Measurements from ENCODE around the gene ANXA6.

ANXA6 gene

DNA sequence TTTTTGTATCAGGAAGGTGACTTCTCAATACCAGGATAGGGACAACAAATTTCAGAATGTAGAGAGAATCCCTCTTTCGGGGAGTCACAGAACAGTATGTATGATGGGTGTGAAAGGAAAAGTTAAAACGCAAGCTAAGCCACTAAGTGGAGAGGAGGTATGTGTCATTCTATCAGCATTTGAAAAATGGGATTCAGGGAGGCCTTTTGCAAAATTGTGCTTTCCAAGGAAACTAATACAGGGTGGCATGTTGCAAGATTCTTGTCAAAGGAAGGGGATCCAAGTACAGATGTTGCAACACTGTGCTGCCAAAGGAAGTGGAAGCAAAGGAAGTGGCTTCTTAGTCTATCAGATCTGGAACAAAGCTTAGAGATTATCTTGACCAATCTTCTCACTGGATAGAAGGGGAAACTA lies 64.1 kb downstream of the ANXA6 start:
- TF ChIP-seq, protein P1, sequence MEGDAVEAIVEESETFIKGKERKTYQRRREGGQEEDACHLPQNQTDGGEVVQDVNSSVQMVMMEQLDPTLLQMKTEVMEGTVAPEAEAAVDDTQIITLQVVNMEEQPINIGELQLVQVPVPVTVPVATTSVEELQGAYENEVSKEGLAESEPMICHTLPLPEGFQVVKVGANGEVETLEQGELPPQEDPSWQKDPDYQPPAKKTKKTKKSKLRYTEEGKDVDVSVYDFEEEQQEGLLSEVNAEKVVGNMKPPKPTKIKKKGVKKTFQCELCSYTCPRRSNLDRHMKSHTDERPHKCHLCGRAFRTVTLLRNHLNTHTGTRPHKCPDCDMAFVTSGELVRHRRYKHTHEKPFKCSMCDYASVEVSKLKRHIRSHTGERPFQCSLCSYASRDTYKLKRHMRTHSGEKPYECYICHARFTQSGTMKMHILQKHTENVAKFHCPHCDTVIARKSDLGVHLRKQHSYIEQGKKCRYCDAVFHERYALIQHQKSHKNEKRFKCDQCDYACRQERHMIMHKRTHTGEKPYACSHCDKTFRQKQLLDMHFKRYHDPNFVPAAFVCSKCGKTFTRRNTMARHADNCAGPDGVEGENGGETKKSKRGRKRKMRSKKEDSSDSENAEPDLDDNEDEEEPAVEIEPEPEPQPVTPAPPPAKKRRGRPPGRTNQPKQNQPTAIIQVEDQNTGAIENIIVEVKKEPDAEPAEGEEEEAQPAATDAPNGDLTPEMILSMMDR (IDR thresholded peaks at IDR 0.05; ENCODE audit: insufficient read depth, low read depth, low read length, missing control alignments) = peak; percentile 20
- peak; percentile 49 for DNase-seq (ENCODE audit: low read depth)
- H3K4me3 ChIP-seq (ENCODE audit: low read depth, low read length) = peak overlapping the region; percentile 52

- TF ChIP-seq, protein P1 (IDR thresholded peaks at IDR 0.05; ENCODE audit: insufficient read depth, low read depth, low read length, missing control alignments) = no peak
- DNase-seq (ENCODE audit: low read depth) = no peak
- H3K4me3 ChIP-seq (ENCODE audit: low read depth, low read length) = no peak overlapping the region; the same call in 1 of the 2 replicates
Measured at GRCh38 chr5:151092762-151093161, 64.8 kb downstream of the ANXA6 start.

GRCh38 chr5:151089726-151090125 lies 67.9 kb downstream of the ANXA6 start:
- H3K4me3 ChIP-seq (ENCODE audit: low read depth, low read length) = no peak overlapping the region
- TF ChIP-seq, protein P1 (IDR thresholded peaks at IDR 0.05; ENCODE audit: insufficient read depth, low read depth, low read length, missing control alignments) = no peak
- DNase-seq (ENCODE audit: low read depth) = no peak

GRCh38 chr5:151088986-151089385 lies 68.6 kb downstream of the ANXA6 start:
- no peak for DNase-seq (ENCODE audit: low read depth)
- TF ChIP-seq, protein P1 (IDR thresholded peaks at IDR 0.05; ENCODE audit: insufficient read depth, low read depth, low read length, missing control alignments) = no peak
- no peak overlapping the region for H3K4me3 ChIP-seq (ENCODE audit: low read depth, low read length)

GRCh38 chr5:151087486-151087885 lies 70.1 kb downstream of the ANXA6 start:
- DNase-seq (ENCODE audit: low read depth) = no peak
- peak overlapping the region; percentile 92 for H3K4me3 ChIP-seq (ENCODE audit: low read depth, low read length)
- TF ChIP-seq, protein P1 (IDR thresholded peaks at IDR 0.05; ENCODE audit: insufficient read depth, low read depth, low read length, missing control alignments) = no peak

DNA sequence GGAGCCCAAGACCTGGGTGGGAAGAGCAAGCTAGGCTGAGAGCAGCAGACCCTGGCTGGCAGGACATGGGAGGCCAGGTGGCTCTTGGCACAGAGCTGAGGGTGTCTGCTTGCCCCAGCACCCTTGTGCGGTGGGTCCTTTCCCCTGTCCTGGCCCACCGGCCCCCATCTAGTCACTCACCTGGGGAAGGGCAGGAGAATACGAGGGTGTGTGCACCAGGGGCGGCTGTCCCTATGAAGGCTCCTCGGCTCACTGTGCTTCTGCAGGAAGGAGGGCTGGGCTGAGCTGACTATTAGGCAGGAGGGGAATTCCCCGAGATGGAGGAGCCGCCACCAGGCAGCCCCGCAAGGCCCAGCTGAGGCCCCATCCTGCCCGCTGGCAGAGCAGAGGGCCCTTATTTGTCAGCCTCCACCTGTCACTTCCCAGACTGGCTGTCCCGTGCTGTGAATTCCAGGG lies 70.6 kb downstream of the ANXA6 start:
- DNase-seq (ENCODE audit: low read depth) = peak; percentile 82
- TF ChIP-seq, protein P1 (IDR thresholded peaks at IDR 0.05; ENCODE audit: insufficient read depth, low read depth, low read length, missing control alignments) = no peak
- H3K4me3 ChIP-seq (ENCODE audit: low read depth, low read length) = peak overlapping the region; percentile 92

- TF ChIP-seq, protein P1 (IDR thresholded peaks at IDR 0.05; ENCODE audit: insufficient read depth, low read depth, low read length, missing control alignments) = no peak
- DNase-seq (ENCODE audit: low read depth) = no peak
- H3K4me3 ChIP-seq (ENCODE audit: low read depth, low read length) = peak overlapping the region; percentile 92
Measured at GRCh38 chr5:151086192-151086869, 71.2 kb downstream of the ANXA6 start.

Measured in GM12865 (cell line).